Measurements from ENCODE around the gene B9D1.

The B9D1 gene

GRCh38 chr17:19365499-19365817 is 2.9 kb upstream of the B9D1 start:
- TF ChIP-seq, protein P1, sequence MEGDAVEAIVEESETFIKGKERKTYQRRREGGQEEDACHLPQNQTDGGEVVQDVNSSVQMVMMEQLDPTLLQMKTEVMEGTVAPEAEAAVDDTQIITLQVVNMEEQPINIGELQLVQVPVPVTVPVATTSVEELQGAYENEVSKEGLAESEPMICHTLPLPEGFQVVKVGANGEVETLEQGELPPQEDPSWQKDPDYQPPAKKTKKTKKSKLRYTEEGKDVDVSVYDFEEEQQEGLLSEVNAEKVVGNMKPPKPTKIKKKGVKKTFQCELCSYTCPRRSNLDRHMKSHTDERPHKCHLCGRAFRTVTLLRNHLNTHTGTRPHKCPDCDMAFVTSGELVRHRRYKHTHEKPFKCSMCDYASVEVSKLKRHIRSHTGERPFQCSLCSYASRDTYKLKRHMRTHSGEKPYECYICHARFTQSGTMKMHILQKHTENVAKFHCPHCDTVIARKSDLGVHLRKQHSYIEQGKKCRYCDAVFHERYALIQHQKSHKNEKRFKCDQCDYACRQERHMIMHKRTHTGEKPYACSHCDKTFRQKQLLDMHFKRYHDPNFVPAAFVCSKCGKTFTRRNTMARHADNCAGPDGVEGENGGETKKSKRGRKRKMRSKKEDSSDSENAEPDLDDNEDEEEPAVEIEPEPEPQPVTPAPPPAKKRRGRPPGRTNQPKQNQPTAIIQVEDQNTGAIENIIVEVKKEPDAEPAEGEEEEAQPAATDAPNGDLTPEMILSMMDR (IDR thresholded peaks at IDR 0.05; ENCODE audit: low read depth, low read length): no peak
- TF ChIP-seq EZH2phosphoT487 (IDR thresholded peaks at IDR 0.05; ENCODE audit: low read depth): no peak
- H2AFZ ChIP-seq (ENCODE audit: low read depth, low read length): no peak overlapping the region
- no peaks in the 10 kb centered on the region for H3K4me1 ChIP-seq (ENCODE audit: low read length)
- no peak overlapping the region for H3K4me2 ChIP-seq (ENCODE audit: low read length)
- H3K27me3 ChIP-seq (ENCODE audit: low read depth, low read length): no peaks in the 10 kb centered on the region
- no peaks in the 10 kb centered on the region for H3K36me3 ChIP-seq (replicated peaks; ENCODE audit: low read depth, low read length)
- H3K9me3 ChIP-seq (ENCODE audit: insufficient read depth, low read length): no peaks in the 10 kb centered on the region
- H3K79me2 ChIP-seq (ENCODE audit: low read length): no peaks in the 10 kb centered on the region
- no peak overlapping the region for H3K27ac ChIP-seq (ENCODE audit: low read length)
- no peak overlapping the region for H3K9ac ChIP-seq (ENCODE audit: low read length)
- no peaks in the 10 kb centered on the region for H4K20me1 ChIP-seq (ENCODE audit: insufficient read depth, low read length)
- no peak overlapping the region for H3K4me3 ChIP-seq (ENCODE audit: low read length)

GRCh38 chr17:19364699-19365498 is 2.4 kb upstream of the B9D1 start:
- H3K27ac ChIP-seq (ENCODE audit: low read length): no peak overlapping the region
- H3K9ac ChIP-seq (ENCODE audit: low read length): no peak overlapping the region
- no peaks in the 10 kb centered on the region for H4K20me1 ChIP-seq (ENCODE audit: insufficient read depth, low read length)
- H3K4me3 ChIP-seq (ENCODE audit: low read length): no peak overlapping the region
- H3K9me3 ChIP-seq (ENCODE audit: insufficient read depth, low read length): no peaks in the 10 kb centered on the region
- H3K79me2 ChIP-seq (ENCODE audit: low read length): no peaks in the 10 kb centered on the region
- no peak overlapping the region for H3K4me2 ChIP-seq (ENCODE audit: low read length)
- no peaks in the 10 kb centered on the region for H3K4me1 ChIP-seq (ENCODE audit: low read length)
- H2AFZ ChIP-seq (ENCODE audit: low read depth, low read length): no peak overlapping the region
- TF ChIP-seq, protein P1 (IDR thresholded peaks at IDR 0.05; ENCODE audit: low read depth, low read length): no peak
- no peak for TF ChIP-seq EZH2phosphoT487 (IDR thresholded peaks at IDR 0.05; ENCODE audit: low read depth)
- H3K27me3 ChIP-seq (ENCODE audit: low read depth, low read length): no peaks in the 10 kb centered on the region
- no peaks in the 10 kb centered on the region for H3K36me3 ChIP-seq (replicated peaks; ENCODE audit: low read depth, low read length)

GRCh38 chr17:19363460-19364035 is 1.0 kb upstream of the B9D1 start:
- TF ChIP-seq EZH2phosphoT487 (IDR thresholded peaks at IDR 0.05; ENCODE audit: low read depth): no peak
- Histone ChIP-seq H3K27me3 (ENCODE audit: low read depth, low read length) (no peaks in the 10 kb centered on the region), H3K9ac (ENCODE audit: low read length) (no peak overlapping the region), H3K4me1 (ENCODE audit: low read length) (no peaks in the 10 kb centered on the region), H3K36me3 (replicated peaks; ENCODE audit: low read depth, low read length) (no peaks in the 10 kb centered on the region), H3K79me2 (ENCODE audit: low read length) (no peaks in the 10 kb centered on the region), H2AFZ (ENCODE audit: low read depth, low read length) (no peak overlapping the region), H3K9me3 (ENCODE audit: insufficient read depth, low read length) (no peaks in the 10 kb centered on the region), H4K20me1 (ENCODE audit: insufficient read depth, low read length) (no peaks in the 10 kb centered on the region), H3K4me3 (ENCODE audit: low read length) (peak overlapping the region; percentile 87; the same call in 1 of the 2 replicates), H3K4me2 (ENCODE audit: low read length) (peak overlapping the region; percentile 60), H3K27ac (ENCODE audit: low read length) (no peak overlapping the region)

DNA sequence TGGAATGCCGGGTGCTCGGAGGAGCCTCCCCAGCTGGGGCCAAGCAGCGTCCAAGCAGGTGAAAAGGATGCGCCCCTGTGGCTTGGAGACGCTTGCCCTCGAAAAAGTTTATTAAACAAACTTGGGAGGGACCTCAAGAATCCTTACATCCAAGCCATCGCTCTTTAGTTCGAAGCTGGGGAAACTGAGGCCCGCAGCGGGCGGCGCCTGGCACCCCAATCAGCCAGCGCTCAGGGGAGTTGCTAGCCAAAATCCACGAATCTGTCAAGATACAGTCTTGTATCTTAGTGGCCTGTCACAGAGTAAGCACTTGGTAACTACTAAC is 553 bp upstream of the B9D1 start:
- no peak overlapping the region for H3K27ac ChIP-seq (ENCODE audit: low read length)
- TF ChIP-seq, protein P1 (IDR thresholded peaks at IDR 0.05; ENCODE audit: low read depth, low read length): no peak
- no peak for TF ChIP-seq EZH2phosphoT487 (IDR thresholded peaks at IDR 0.05; ENCODE audit: low read depth)
- H3K27me3 ChIP-seq (ENCODE audit: low read depth, low read length): no peaks in the 10 kb centered on the region
- H3K4me3 ChIP-seq (ENCODE audit: low read length): peak overlapping the region; percentile 87
- no peaks in the 10 kb centered on the region for H3K4me1 ChIP-seq (ENCODE audit: low read length)
- H3K79me2 ChIP-seq (ENCODE audit: low read length): no peaks in the 10 kb centered on the region
- no peak overlapping the region for H3K9ac ChIP-seq (ENCODE audit: low read length)
- H3K9me3 ChIP-seq (ENCODE audit: insufficient read depth, low read length): no peaks in the 10 kb centered on the region
- peak overlapping the region; percentile 60 for H3K4me2 ChIP-seq (ENCODE audit: low read length)
- no peak overlapping the region for H2AFZ ChIP-seq (ENCODE audit: low read depth, low read length)
- H3K36me3 ChIP-seq (replicated peaks; ENCODE audit: low read depth, low read length): no peaks in the 10 kb centered on the region
- H4K20me1 ChIP-seq (ENCODE audit: insufficient read depth, low read length): no peaks in the 10 kb centered on the region

All from OCI-LY3 (cell line).